GM23338 (cell line): ENCODE measurements around the gene RBP5. TPM values are rescaled to one million over a fixed set of nuclear protein-coding genes. Genes with fewer than 3 reads are reported as not detected.

Experiments used
- ATAC-seq: fragments of 200-7000 bp; cut with Tn5 transposase; 3 replicates; pipeline ENCODE4 v1.9.1; 2020
- DNase-seq: peaks from one replicate; pipeline ENCODE4 v3.0.0-alpha.2; 2015; ENCODE audit warnings: low spot score
- H2AFZ ChIP-seq: fragments of 200-600 bp; sonication (generic); 2 replicates; pipeline ENCODE4 v1.8.0; 2016; ENCODE audit warnings: antibody characterized with exemption, mild to moderate bottlenecking, moderate library complexity
- H3F3A ChIP-seq: fragments of 200-600 bp; sonication (generic); replicated peaks from 2 replicates; pipeline ENCODE4 v1.8.0; 2017; ENCODE audit warnings: antibody characterized with exemption, mixed run types, low read depth
- H3K27ac ChIP-seq: fragments of 200-600 bp; sonication (generic); 2 replicates; pipeline ENCODE4 v1.6.1; 2016; ENCODE audit warnings: low read depth
- H3K27me3 ChIP-seq: fragments of 200-600 bp; sonication (generic); 2 replicates; pipeline ENCODE4 v1.8.0; 2016; ENCODE audit warnings: mild to moderate bottlenecking, mixed run types, moderate library complexity; ENCODE audit not compliant: insufficient read depth
- H3K36me3 ChIP-seq: fragments of 200-600 bp; sonication (generic); 2 replicates; pipeline ENCODE4 v1.8.0; 2016; ENCODE audit warnings: mild to moderate bottlenecking; ENCODE audit not compliant: insufficient read depth
- H3K4me1 ChIP-seq: fragments of 200-600 bp; sonication (generic); 2 replicates; pipeline ENCODE4 v1.8.0; 2016; ENCODE audit warnings: mild to moderate bottlenecking, moderate library complexity; ENCODE audit not compliant: insufficient read depth
- H3K4me2 ChIP-seq: fragments of 200-600 bp; sonication (generic); 2 replicates; pipeline ENCODE4 v1.7.1; 2017; ENCODE audit warnings: mixed run types
- H3K4me3 ChIP-seq: fragments of 200-600 bp; sonication (generic); 2 replicates; pipeline ENCODE4 v1.6.1; 2016; ENCODE audit warnings: mixed run types
- H3K79me2 ChIP-seq: fragments of 200-600 bp; sonication (generic); replicated peaks from 2 replicates; pipeline ENCODE4 v1.8.0; 2017; ENCODE audit warnings: mild to moderate bottlenecking; ENCODE audit not compliant: insufficient read depth
- H3K9me2 ChIP-seq: fragments of 200-600 bp; sonication (generic); 2 replicates; pipeline ENCODE4 v1.8.0; 2017; ENCODE audit not compliant: insufficient read depth
- H4K20me1 ChIP-seq: fragments of 200-600 bp; sonication (generic); replicated peaks from 2 replicates; pipeline ENCODE4 v1.8.0; 2017; ENCODE audit warnings: mild to moderate bottlenecking; ENCODE audit not compliant: insufficient read depth
- H3K27ac Mint-ChIP-seq: 2 replicates; pipeline ENCODE4 v1.8.0; 2020; ENCODE audit warnings: inconsistent platforms, mild to moderate bottlenecking, moderate library complexity, mixed read lengths
- H3K27me3 Mint-ChIP-seq: 3 replicates; pipeline ENCODE4 v1.8.0; 2022; ENCODE audit warnings: low read depth, mild to moderate bottlenecking, moderate library complexity, mixed read lengths, inconsistent platforms; ENCODE audit not compliant: insufficient read depth, poor library complexity
- H3K36me3 Mint-ChIP-seq: 3 replicates; pipeline ENCODE4 v1.8.0; 2021; ENCODE audit warnings: low read depth, mild to moderate bottlenecking, inconsistent platforms, moderate library complexity, mixed read lengths
- H3K4me1 Mint-ChIP-seq: 3 replicates; pipeline ENCODE4 v1.8.0; 2020; ENCODE audit warnings: mild to moderate bottlenecking, inconsistent platforms, mixed read lengths
- H3K4me3 Mint-ChIP-seq: 3 replicates; pipeline ENCODE4 v1.8.0; 2021; ENCODE audit warnings: moderate library complexity, mild to moderate bottlenecking, inconsistent platforms, mixed read lengths
- H3K9me3 Mint-ChIP-seq: 3 replicates; pipeline ENCODE4 v1.8.0; 2020; ENCODE audit warnings: moderate library complexity, mild to moderate bottlenecking, inconsistent platforms, mixed read lengths
- CREB1 ChIP-seq: fragments of 250-450 bp; sonication (Bioruptor Pico); IDR thresholded peaks from 2 replicates; pipeline ENCODE4 v1.5.0; 2020; ENCODE audit warnings: low read depth, mild to moderate bottlenecking, moderate library complexity
- ETS1 ChIP-seq: IDR thresholded peaks from 2 replicates; pipeline ENCODE4 v1.6.1; 2016; ENCODE audit warnings: antibody characterized with exemption
- POLR2AphosphoS5 ChIP-seq: IDR thresholded peaks from 2 replicates; pipeline ENCODE4 v1.6.1; 2016; ENCODE audit warnings: antibody characterized with exemption, low read depth
- REST ChIP-seq: IDR thresholded peaks from one replicate; pipeline ENCODE4 v1.6.1; 2018; ENCODE audit warnings: antibody characterized with exemption; ENCODE audit not compliant: unreplicated experiment
- STAT1 ChIP-seq: IDR thresholded peaks from one replicate; pipeline ENCODE4 v1.6.1; 2016; ENCODE audit warnings: antibody characterized with exemption; ENCODE audit not compliant: unreplicated experiment
- ZNF462 ChIP-seq: fragments of 250-450 bp; sonication (Bioruptor Pico); IDR thresholded peaks from 2 replicates; pipeline ENCODE4 v1.5.0; 2020; ENCODE audit warnings: mild to moderate bottlenecking, moderate library complexity
- polyA plus RNA-seq: library from polyadenylated mRNA; unstranded; fragments of >200 nt; fragmentation: Nextera tagmentation; extraction: Ambion mirVana; gene quantifications from 2 replicates; pipeline ENCODE4 v1.2.1, GENCODE V29; 2016
- total RNA-seq: library from RNA; depleted of rRNA; stranded (reverse); fragments of >200 nt; shearing (Covaris generic); gene quantifications from 2 replicates; pipeline ENCODE4 v1.2.3, GENCODE V29; 2014

Gene RBP5
- total and polyA plus RNA-seq, 2 experiments from 2014 or later = 1.2 to 3.0 TPM

- Mint-ChIP-seq H3K27me3 (peaks cover 3% of the 10 kb centered on the region), H3K36me3 (no peaks in the 10 kb centered on the region; the same call in 2 of the 3 replicates), H3K27ac (no peak overlapping the region; the same call in 1 of the 2 replicates), H3K9me3 (no peaks in the 10 kb centered on the region), H3K4me1 (peaks cover 17% of the 10 kb centered on the region), H3K4me3 (no peak overlapping the region)
- Histone ChIP-seq H3K4me1 (no peaks in the 10 kb centered on the region), H3K27me3 (no peaks in the 10 kb centered on the region), H3K36me3 (no peaks in the 10 kb centered on the region), H3K4me3 (no peak overlapping the region), H4K20me1 (no peaks in the 10 kb centered on the region), H3K9me2 (no peaks in the 10 kb centered on the region), H3K79me2 (no peaks in the 10 kb centered on the region), H3F3A (no peaks in the 10 kb centered on the region), H3K4me2 (no peak overlapping the region), H3K27ac (no peak overlapping the region), H2AFZ (no peak overlapping the region)
- ATAC-seq (no peak), DNase-seq (no peak)
- TF ChIP-seq STAT1 (no peak), POLR2AphosphoS5 (no peak), REST (no peak), ZNF462 (no peak), ETS1 (no peak), CREB1 (CRISPR knock-in tag) (no peak)
Measured at GRCh38 chr12:7122811-7123769, 5.6 kb downstream of the RBP5 start.
